Mesothelial cell of epicardium (in vitro differentiated cells): Measurements from ENCODE around the gene PSMA5. TPM values are rescaled to one million over a fixed set of nuclear protein-coding genes. Genes with fewer than 3 reads are reported as not detected.

Source experiments
- DNase-seq, 2 experiments: peaks; one replicate each; pipeline ENCODE4 v3.0.0; 2021; ENCODE audit warnings: low spot score in 2 of 2; ENCODE audit not compliant: unreplicated experiment in 2 of 2
- H3K27ac Mint-ChIP-seq: 2 replicates; pipeline ENCODE4 v1.8.0; 2021; ENCODE audit warnings: mixed read lengths
- H3K27me3 Mint-ChIP-seq: 2 replicates; pipeline ENCODE4 v1.8.0; 2021; ENCODE audit warnings: low read depth, mixed read lengths
- H3K36me3 Mint-ChIP-seq: 2 replicates; pipeline ENCODE4 v1.8.0; 2021; ENCODE audit warnings: mixed read lengths
- H3K4me1 Mint-ChIP-seq: 2 replicates; pipeline ENCODE4 v1.8.0; 2021; ENCODE audit warnings: mixed read lengths
- H3K4me3 Mint-ChIP-seq: 2 replicates; pipeline ENCODE4 v1.8.0; 2021; ENCODE audit warnings: mild to moderate bottlenecking, moderate library complexity, mixed read lengths
- H3K9me3 Mint-ChIP-seq: 2 replicates; pipeline ENCODE4 v1.8.0; 2021; ENCODE audit warnings: mixed read lengths
- CTCF ChIP-seq: fragments of 200-600 bp; sonication (generic); IDR thresholded peaks from one replicate; pipeline ENCODE4 v1.5.0; 2021; ENCODE audit warnings: antibody characterized with exemption; ENCODE audit not compliant: unreplicated experiment
- total RNA-seq: library from RNA; stranded (reverse); gene quantifications from 3 replicates; pipeline ENCODE4 v1.2.1, GENCODE V29; 2021

Gene PSMA5
- total RNA-seq, 1 donor from 2014 or later: 69.7 TPM

DNA sequence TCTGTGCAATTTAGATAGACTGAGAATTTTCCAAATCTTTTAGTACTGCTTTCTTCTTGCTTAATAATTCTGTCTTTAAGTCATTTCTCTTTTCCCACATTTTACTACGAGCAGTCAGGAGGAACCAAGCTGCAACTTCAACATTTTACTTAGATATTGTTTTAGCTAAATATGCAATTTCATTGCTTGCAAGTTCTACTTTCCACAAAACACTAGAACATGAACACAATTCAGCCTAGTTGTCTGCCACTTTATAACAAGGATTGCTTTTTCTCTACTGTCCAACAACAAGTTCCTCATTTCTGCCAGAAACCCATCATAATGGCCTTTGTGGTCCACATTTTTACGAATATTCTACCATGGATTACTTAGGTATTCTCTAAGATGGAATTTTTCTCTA is 65.2 kb downstream of the PSMA5 start:
- Mint-ChIP-seq H3K27me3 (no peaks in the 10 kb centered on the region), H3K27ac (no peak overlapping the region), H3K4me3 (no peak overlapping the region), H3K9me3 (no peaks in the 10 kb centered on the region), H3K4me1 (peaks cover 11% of the 10 kb centered on the region), H3K36me3 (peaks cover 4% of the 10 kb centered on the region)
- DNase-seq: no peak
- TF ChIP-seq CTCF: no peak

- Mint-ChIP-seq H3K9me3 (no peaks in the 10 kb centered on the region), H3K27me3 (no peaks in the 10 kb centered on the region), H3K4me1 (peaks cover 11% of the 10 kb centered on the region), H3K27ac (no peak overlapping the region), H3K4me3 (no peak overlapping the region), H3K36me3 (no peaks in the 10 kb centered on the region)
- DNase-seq: no peak
- TF ChIP-seq CTCF: no peak
Measured at GRCh38 chr1:109357616-109358015, 68.6 kb downstream of the PSMA5 start.

GRCh38 chr1:109356915-109357314 is 69.3 kb downstream of the PSMA5 start:
- TF ChIP-seq CTCF: no peak
- Mint-ChIP-seq H3K27ac (no peak overlapping the region), H3K4me3 (no peak overlapping the region), H3K27me3 (no peaks in the 10 kb centered on the region), H3K9me3 (no peaks in the 10 kb centered on the region), H3K4me1 (peaks cover 11% of the 10 kb centered on the region), H3K36me3 (no peaks in the 10 kb centered on the region)
- DNase-seq: no peak

DNA sequence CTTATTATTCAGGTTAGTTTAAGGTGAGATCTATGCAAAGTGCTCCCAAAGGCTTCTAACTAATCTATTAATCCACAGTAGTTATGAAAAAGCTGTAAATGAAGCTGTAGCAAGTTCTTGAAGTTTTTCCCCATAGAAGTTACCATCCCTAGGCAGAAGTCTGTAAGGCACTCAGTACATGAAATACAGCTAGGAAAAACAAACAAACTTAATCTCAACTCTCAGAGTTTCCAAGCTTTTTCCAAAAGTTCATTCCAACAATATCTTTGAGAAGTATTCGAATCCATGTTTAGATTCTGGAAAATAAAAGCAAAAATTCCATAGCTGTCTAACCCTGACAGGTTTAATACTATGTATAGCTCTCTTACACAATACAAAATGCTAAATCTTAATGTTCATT is 69.7 kb downstream of the PSMA5 start:
- H3K27me3 Mint-ChIP-seq: no peaks in the 10 kb centered on the region
- no peaks in the 10 kb centered on the region for H3K9me3 Mint-ChIP-seq
- no peak for TF ChIP-seq CTCF
- no peak overlapping the region for H3K27ac Mint-ChIP-seq
- H3K4me3 Mint-ChIP-seq: no peak overlapping the region
- H3K4me1 Mint-ChIP-seq: peaks cover 11% of the 10 kb centered on the region
- no peak for DNase-seq
- H3K36me3 Mint-ChIP-seq: no peaks in the 10 kb centered on the region

- Mint-ChIP-seq H3K27ac (no peak overlapping the region), H3K9me3 (no peaks in the 10 kb centered on the region), H3K4me1 (peaks cover 11% of the 10 kb centered on the region), H3K4me3 (no peak overlapping the region), H3K27me3 (no peaks in the 10 kb centered on the region), H3K36me3 (peaks cover 6% of the 10 kb centered on the region)
- TF ChIP-seq CTCF: no peak
- no peak for DNase-seq
Measured at GRCh38 chr1:109354929-109355328, 71.3 kb downstream of the PSMA5 start.

DNA sequence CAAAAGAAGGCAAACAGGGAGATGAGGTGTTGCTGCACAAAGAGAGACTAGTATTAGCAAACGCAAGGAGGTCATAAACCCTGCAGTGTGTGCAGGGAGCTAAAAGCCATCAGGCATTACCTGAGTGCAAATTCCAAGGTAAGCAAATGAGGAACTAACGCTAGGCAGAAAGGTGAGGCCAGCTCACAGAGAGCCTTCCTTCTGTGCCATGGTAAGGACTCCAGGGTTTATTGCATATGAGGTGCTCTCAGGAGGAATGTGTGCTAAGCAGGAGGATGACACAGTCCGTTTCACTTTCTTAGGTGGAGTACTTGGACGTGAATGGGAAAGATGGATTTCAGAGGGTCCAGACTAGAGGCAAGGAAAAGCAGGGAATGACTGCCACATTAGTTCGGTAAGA is 74.8 kb downstream of the PSMA5 start:
- H3K4me3 Mint-ChIP-seq: no peak overlapping the region
- TF ChIP-seq CTCF: no peak
- H3K4me1 Mint-ChIP-seq: no peaks in the 10 kb centered on the region
- no peaks in the 10 kb centered on the region for H3K27me3 Mint-ChIP-seq
- no peak for DNase-seq
- H3K36me3 Mint-ChIP-seq: peaks cover 16% of the 10 kb centered on the region
- no peak overlapping the region for H3K27ac Mint-ChIP-seq
- no peaks in the 10 kb centered on the region for H3K9me3 Mint-ChIP-seq
